Transverse colon (tissue), 4 donors: ENCODE measurements around the gene GPD2.

ENCODE experiments used
- CTCF ChIP-seq, 5 experiments: fragments of 200-600 bp in 3 of 5; fragments of 450-650 bp in 2 of 5; sonication (generic) in 3 of 5; IDR thresholded peaks; 1 replicate in 2 of 5; 2 replicates in 3 of 5; pipeline ENCODE4 v1.5.1; 2016 to 2017; ENCODE audit warnings: antibody characterized with exemption in 5 of 5, inconsistent platforms in 3 of 5, mild to moderate bottlenecking in 2 of 5, moderate library complexity in 1 of 5
- EP300 ChIP-seq: sonication (generic); formaldehyde crosslinking; IDR thresholded peaks from one replicate; pipeline ENCODE4 v1.6.1; 2017; ENCODE audit warnings: antibody characterized with exemption, low read depth
- POLR2A ChIP-seq: fragments of 450-650 bp; IDR thresholded peaks from one replicate; pipeline ENCODE4 v1.6.1; 2016; ENCODE audit warnings: antibody characterized with exemption, mild to moderate bottlenecking, moderate library complexity
- POLR2AphosphoS5 ChIP-seq, 3 donors: sonication (generic); formaldehyde crosslinking; IDR thresholded peaks; one replicate each; pipeline ENCODE4 v1.6.1; 2016; ENCODE audit warnings: antibody characterized with exemption in 3 of 3

DNA sequence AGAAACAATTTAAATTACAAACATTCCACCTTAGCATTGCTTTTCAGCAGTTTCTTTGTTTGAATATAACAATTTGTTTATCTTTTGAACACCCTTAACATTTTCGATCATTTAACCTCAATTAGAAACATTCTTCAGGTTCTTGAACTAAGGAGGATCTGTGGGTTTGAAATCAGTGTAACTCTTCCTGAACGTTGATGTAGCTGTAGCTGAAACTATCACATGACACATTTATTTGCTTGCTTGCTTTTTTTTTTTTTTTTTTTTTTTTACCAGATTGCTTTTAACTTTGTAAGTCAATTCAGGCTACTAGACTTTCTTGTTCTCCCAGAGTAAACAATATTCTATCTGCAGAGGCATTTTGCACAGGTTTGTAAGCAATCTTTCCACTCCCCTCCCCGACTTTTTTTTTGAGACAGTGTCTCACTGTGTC, 47.6 kb downstream of the GPD2 start:
- TF ChIP-seq POLR2AphosphoS5 (IDR thresholded peaks at IDR 0.05) (no peak), POLR2A (no peak), CTCF (IDR thresholded peaks at IDR 0.05) (no peak), EP300 (no peak)
